ENCODE results near the gene CCBE1. TPM values are rescaled to one million over a fixed set of nuclear protein-coding genes. Genes with fewer than 3 reads are reported as not detected.

Gene CCBE1
- total and polyA plus RNA-seq, 2 of the 4 experiments (the other 2 are of a cell fraction), result 64.8 to 148 TPM

DNA sequence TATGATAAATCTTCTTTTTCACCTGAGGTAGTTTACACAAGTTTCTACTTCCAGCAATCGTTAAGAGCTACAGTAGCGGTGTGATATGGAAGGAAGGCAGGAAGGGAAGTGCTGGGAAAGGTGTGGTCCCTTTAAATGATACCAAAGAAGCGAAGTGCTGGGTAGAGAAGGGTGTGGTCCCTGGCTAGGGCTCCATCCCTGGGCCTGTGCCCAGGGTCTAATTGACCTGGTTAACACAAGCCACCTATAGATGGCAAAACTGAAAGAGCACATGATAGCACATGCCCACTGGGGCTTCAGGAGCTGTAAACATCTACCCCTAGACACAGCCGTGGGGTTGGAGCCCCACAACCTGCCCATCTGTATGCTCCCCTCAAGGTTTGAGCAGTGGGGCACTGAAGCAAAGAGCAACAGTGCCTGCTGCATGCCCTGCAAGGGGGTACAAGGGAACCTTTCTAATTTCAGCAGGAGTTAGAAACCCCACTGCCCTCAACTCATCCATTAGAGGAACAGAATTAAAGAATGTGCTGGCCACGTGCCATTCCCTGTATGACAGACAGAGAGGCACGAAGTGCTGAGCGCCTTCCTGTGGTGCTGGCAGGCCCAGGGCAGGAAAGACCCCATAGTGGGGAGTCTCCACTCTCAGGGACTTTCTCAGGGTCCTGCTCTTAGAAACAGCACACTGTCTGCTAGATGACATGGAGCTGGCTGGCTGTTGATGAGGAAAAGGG lies 185.0 kb downstream of the CCBE1 start:
- H3K9me1 ChIP-seq (ENCODE audit: insufficient read depth, low read length), result peaks cover 15% of the 10 kb centered on the region
- H2AK5ac ChIP-seq (ENCODE audit: low read depth, low read length), result 0 out of 2 replicates have a peak overlapping the region, but pooled peaks have one; percentile 20
- TF ChIP-seq, protein P1, sequence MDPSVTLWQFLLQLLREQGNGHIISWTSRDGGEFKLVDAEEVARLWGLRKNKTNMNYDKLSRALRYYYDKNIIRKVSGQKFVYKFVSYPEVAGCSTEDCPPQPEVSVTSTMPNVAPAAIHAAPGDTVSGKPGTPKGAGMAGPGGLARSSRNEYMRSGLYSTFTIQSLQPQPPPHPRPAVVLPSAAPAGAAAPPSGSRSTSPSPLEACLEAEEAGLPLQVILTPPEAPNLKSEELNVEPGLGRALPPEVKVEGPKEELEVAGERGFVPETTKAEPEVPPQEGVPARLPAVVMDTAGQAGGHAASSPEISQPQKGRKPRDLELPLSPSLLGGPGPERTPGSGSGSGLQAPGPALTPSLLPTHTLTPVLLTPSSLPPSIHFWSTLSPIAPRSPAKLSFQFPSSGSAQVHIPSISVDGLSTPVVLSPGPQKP (IDR thresholded peaks at IDR 0.05; ENCODE audit: borderline replicate concordance, low read depth, low read length), result no peak
- TF ChIP-seq MAFK (IDR thresholded peaks at IDR 0.05; ENCODE audit: low read depth, low read length), result no peak
- H3K18ac ChIP-seq (ENCODE audit: low read depth, low read length), result no peak overlapping the region
- H3K4ac ChIP-seq (ENCODE audit: low read depth, low read length), result peak overlapping the region; percentile 6; the same call in 1 of the 2 replicates
- ChIA-PET CTCF (no interaction called here), POLR2A (ENCODE audit: unreplicated experiment) (no interaction called here)
- in situ Hi-C loops (cut with MboI; ENCODE audit: low sequenced_read_pairs) (no loop called here), intact Hi-C loops (cut with micrococcal nuclease) (no loop called here), dilution Hi-C loops (cut with HindIII; ENCODE audit: low sequenced_read_pairs, unreplicated experiment) (no loop called here)
- H2AFZ ChIP-seq (replicated peaks; ENCODE audit: low read length, poor library complexity), result no peak overlapping the region
- 90% methylated on average over 2 of the region's 7 CpGs; no CpG with 5 or more reads in 1 of the 2 experiments for WGBS, 2 experiments (ENCODE audit: extremely low coverage in 2 of 2, insufficient read length in 1 of 2)
- H3K27me3 ChIP-seq (ENCODE audit: control insufficient read depth, insufficient read depth, low read length), result no peaks in the 10 kb centered on the region
- DNase-seq, result no peak
- H2BK120ac ChIP-seq (ENCODE audit: low read depth, low read length), result peak overlapping the region; percentile 35; the same call in 1 of the 2 replicates
- no peak overlapping the region for H2BK15ac ChIP-seq (ENCODE audit: low read depth, low read length)
- no TSS peak for BruUV-seq (replicated peaks)
- peaks cover 26 to 42% of the 10 kb centered on the region in 2 experiments for H3K79me1 ChIP-seq (ENCODE audit: low read depth in 1 of 2, low read length in 2 of 2)
- H3K14ac ChIP-seq (replicated peaks; ENCODE audit: low read depth, low read length), result no peak overlapping the region
- no peaks in the 10 kb centered on the region for H3K36me3 ChIP-seq (ENCODE audit: control insufficient read depth, insufficient read depth, low read length)
- no peak overlapping the region for H4K91ac ChIP-seq (ENCODE audit: insufficient read depth, low read depth, low read length)
- H3K9me3 ChIP-seq (ENCODE audit: control insufficient read depth, insufficient read depth, low read length), result no peaks in the 10 kb centered on the region
- H3K4me1 ChIP-seq (ENCODE audit: control insufficient read depth, insufficient read depth, low read length), result peaks cover 18% of the 10 kb centered on the region
- no peak overlapping the region for H3K27ac ChIP-seq (ENCODE audit: insufficient read depth, low read length)
- no peak overlapping the region for H2AK9ac ChIP-seq (replicated peaks; ENCODE audit: low read depth, low read length, poor library complexity)
- H2BK20ac ChIP-seq (ENCODE audit: low read depth, low read length), result no peak overlapping the region
- peaks cover 34% of the 10 kb centered on the region for H4K20me1 ChIP-seq (ENCODE audit: insufficient read depth, low read length)
- no peak overlapping the region for H4K5ac ChIP-seq (ENCODE audit: low read depth, low read length)
- no peak overlapping the region for H3K9ac ChIP-seq (ENCODE audit: low read depth, low read length)
- no peak overlapping the region for H4K8ac ChIP-seq (ENCODE audit: low read depth in 2 of 2, low read length in 2 of 2)
- ATAC-seq (ENCODE audit: low read depth), result no peak
- H3K4me3 ChIP-seq (ENCODE audit: insufficient read depth, low read depth, low read length), result no peak overlapping the region
- no peak overlapping the region for H3K4me2 ChIP-seq (ENCODE audit: low read depth, low read length)
- no peak overlapping the region for H3K56ac ChIP-seq (ENCODE audit: extremely low read depth, insufficient read depth, low read length)
- H2BK5ac ChIP-seq (ENCODE audit: low read depth, low read length, poor library complexity, severe bottlenecking), result no peak overlapping the region
- no peak overlapping the region for H3K23ac ChIP-seq (ENCODE audit: low read depth, low read length)

Measured in IMR-90 (cell line).